Loucy (cell line): ENCODE data around the gene TINCR.

Experiments used
- H2AFZ ChIP-seq: fragments of 200-600 bp; sonication (generic); 2 replicates; pipeline ENCODE4 v1.6.0; 2016; ENCODE audit warnings: antibody characterized with exemption, mild to moderate bottlenecking, low read length, moderate library complexity
- H3F3A ChIP-seq: fragments of 200-600 bp; 2 replicates; pipeline ENCODE4 v1.6.0; 2016; ENCODE audit warnings: antibody characterized with exemption, low read depth, mild to moderate bottlenecking
- H3K27me3 ChIP-seq: fragments of 200-600 bp; sonication (generic); 2 replicates; pipeline ENCODE4 v1.6.1; 2014; ENCODE audit warnings: low read length, mild to moderate bottlenecking; ENCODE audit not compliant: insufficient read depth, poor library complexity, severe bottlenecking
- H3K36me3 ChIP-seq: fragments of 200-600 bp; sonication (generic); 2 replicates; pipeline ENCODE4 v1.6.1; 2016; ENCODE audit warnings: low read length; ENCODE audit not compliant: insufficient read depth
- H3K4me1 ChIP-seq: fragments of 200-600 bp; sonication (generic); 2 replicates; pipeline ENCODE4 v1.5.1; 2014; ENCODE audit warnings: low read length, mild to moderate bottlenecking; ENCODE audit not compliant: insufficient read depth, poor library complexity, severe bottlenecking
- H3K4me2 ChIP-seq: fragments of 200-600 bp; sonication (generic); 2 replicates; pipeline ENCODE4 v1.6.0; 2014; ENCODE audit warnings: antibody characterized with exemption, low read length, low read depth, mild to moderate bottlenecking; ENCODE audit not compliant: poor library complexity, severe bottlenecking
- H3K4me3 ChIP-seq: fragments of 200-600 bp; sonication (generic); 2 replicates; pipeline ENCODE4 v1.5.1; 2014; ENCODE audit warnings: low read length, mild to moderate bottlenecking, mixed read lengths; ENCODE audit not compliant: poor library complexity, severe bottlenecking
- H3K79me2 ChIP-seq: fragments of 200-600 bp; sonication (generic); 2 replicates; pipeline ENCODE4 v1.6.1; 2014; ENCODE audit warnings: low read length; ENCODE audit not compliant: insufficient read depth
- H3K9ac ChIP-seq: fragments of 200-600 bp; sonication (generic); 2 replicates; pipeline ENCODE4 v1.6.0; 2014; ENCODE audit warnings: mild to moderate bottlenecking, low read depth, low read length, moderate library complexity; ENCODE audit not compliant: poor library complexity, severe bottlenecking
- H3K9me2 ChIP-seq: fragments of 200-600 bp; sonication (generic); replicated peaks from 2 replicates; pipeline ENCODE4 v1.6.1; 2016; ENCODE audit warnings: low read depth, low read length, mixed read lengths
- H3K9me3 ChIP-seq: fragments of 200-600 bp; sonication (generic); 2 replicates; pipeline ENCODE4 v1.6.1; 2014; ENCODE audit warnings: mild to moderate bottlenecking, antibody characterized with exemption, low read length, low read depth; ENCODE audit not compliant: insufficient read depth
- H4K20me1 ChIP-seq: fragments of 200-600 bp; sonication (generic); 2 replicates; pipeline ENCODE4 v1.6.0; 2014; ENCODE audit warnings: antibody characterized with exemption, low read length, mild to moderate bottlenecking; ENCODE audit not compliant: insufficient read depth, poor library complexity, severe bottlenecking
- EZH2phosphoT487 ChIP-seq: fragments of 200-600 bp; IDR thresholded peaks from 2 replicates; pipeline ENCODE4 v1.6.1; 2018; ENCODE audit warnings: antibody characterized with exemption, mild to moderate bottlenecking, moderate library complexity, borderline replicate concordance
- TF ChIP-seq, protein P1 (sequence below): fragments of 200-600 bp; sonication (generic); conservative IDR thresholded peaks from 2 replicates; pipeline ENCODE4 v1.5.1; 2014; ENCODE audit warnings: mild to moderate bottlenecking, antibody characterized with exemption, low read length

Gene TINCR

GRCh38 chr19:5590151-5590864 lies 22.6 kb upstream of the TINCR start:
- Histone ChIP-seq H3K36me3 (peaks cover 89% of the 10 kb centered on the region; the same call in 1 of the 2 replicates), H3K9me3 (no peaks in the 10 kb centered on the region), H3K4me3 (no peak overlapping the region), H3K4me2 (no peak overlapping the region), H4K20me1 (peaks cover 3% of the 10 kb centered on the region), H3K79me2 (no peaks in the 10 kb centered on the region; the same call in 1 of the 2 replicates), H3K4me1 (peaks cover 6% of the 10 kb centered on the region), H3F3A (no peaks in the 10 kb centered on the region), H3K9me2 (no peaks in the 10 kb centered on the region), H3K9ac (no peak overlapping the region), H2AFZ (no peak overlapping the region), H3K27me3 (no peaks in the 10 kb centered on the region)
- TF ChIP-seq, protein P1, sequence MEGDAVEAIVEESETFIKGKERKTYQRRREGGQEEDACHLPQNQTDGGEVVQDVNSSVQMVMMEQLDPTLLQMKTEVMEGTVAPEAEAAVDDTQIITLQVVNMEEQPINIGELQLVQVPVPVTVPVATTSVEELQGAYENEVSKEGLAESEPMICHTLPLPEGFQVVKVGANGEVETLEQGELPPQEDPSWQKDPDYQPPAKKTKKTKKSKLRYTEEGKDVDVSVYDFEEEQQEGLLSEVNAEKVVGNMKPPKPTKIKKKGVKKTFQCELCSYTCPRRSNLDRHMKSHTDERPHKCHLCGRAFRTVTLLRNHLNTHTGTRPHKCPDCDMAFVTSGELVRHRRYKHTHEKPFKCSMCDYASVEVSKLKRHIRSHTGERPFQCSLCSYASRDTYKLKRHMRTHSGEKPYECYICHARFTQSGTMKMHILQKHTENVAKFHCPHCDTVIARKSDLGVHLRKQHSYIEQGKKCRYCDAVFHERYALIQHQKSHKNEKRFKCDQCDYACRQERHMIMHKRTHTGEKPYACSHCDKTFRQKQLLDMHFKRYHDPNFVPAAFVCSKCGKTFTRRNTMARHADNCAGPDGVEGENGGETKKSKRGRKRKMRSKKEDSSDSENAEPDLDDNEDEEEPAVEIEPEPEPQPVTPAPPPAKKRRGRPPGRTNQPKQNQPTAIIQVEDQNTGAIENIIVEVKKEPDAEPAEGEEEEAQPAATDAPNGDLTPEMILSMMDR = no peak
- no peak for TF ChIP-seq EZH2phosphoT487

- Histone ChIP-seq H3K9me2 (no peaks in the 10 kb centered on the region), H3K4me3 (no peak overlapping the region), H3F3A (no peaks in the 10 kb centered on the region), H3K27me3 (no peaks in the 10 kb centered on the region), H3K79me2 (no peaks in the 10 kb centered on the region; the same call in 1 of the 2 replicates), H3K9me3 (no peaks in the 10 kb centered on the region), H2AFZ (no peak overlapping the region), H3K9ac (no peak overlapping the region), H3K4me2 (no peak overlapping the region), H4K20me1 (peaks cover 3% of the 10 kb centered on the region), H3K36me3 (peaks cover 80% of the 10 kb centered on the region; the same call in 1 of the 2 replicates), H3K4me1 (peaks cover 6% of the 10 kb centered on the region)
- TF ChIP-seq, protein P1 = no peak
- no peak for TF ChIP-seq EZH2phosphoT487
Observed at GRCh38 chr19:5588906-5589676, 21.3 kb upstream of the TINCR start.

DNA sequence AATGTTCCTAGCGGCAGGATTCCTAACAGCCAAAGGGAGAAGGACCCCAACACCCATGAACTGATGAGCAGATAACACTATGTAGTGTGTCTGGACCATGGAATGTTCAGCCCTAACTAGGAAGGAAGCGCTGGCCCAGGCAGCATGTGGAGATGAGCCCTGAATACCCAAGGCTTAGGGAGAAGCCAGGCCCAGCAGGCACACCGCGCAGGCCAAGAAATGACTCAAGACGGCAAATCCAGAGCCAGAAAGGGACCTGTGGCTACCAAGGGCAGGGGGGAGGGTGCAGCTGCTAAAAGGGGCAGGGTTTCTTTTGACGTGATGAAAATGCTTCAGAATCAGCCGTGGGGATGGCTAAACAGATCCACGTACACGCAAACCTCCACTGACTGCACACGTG lies 20.7 kb upstream of the TINCR start:
- Histone ChIP-seq H3K4me1 (peaks cover 6% of the 10 kb centered on the region), H3K4me3 (no peak overlapping the region), H2AFZ (no peak overlapping the region), H3K79me2 (no peaks in the 10 kb centered on the region; the same call in 1 of the 2 replicates), H4K20me1 (peaks cover 3% of the 10 kb centered on the region), H3K9me3 (no peaks in the 10 kb centered on the region), H3K4me2 (no peak overlapping the region), H3K9me2 (no peaks in the 10 kb centered on the region), H3K9ac (no peak overlapping the region), H3K27me3 (no peaks in the 10 kb centered on the region), H3F3A (no peaks in the 10 kb centered on the region), H3K36me3 (peaks cover 74% of the 10 kb centered on the region; the same call in 1 of the 2 replicates)
- TF ChIP-seq EZH2phosphoT487 = no peak
- TF ChIP-seq, protein P1 = no peak
